MCF 10A (cell line): ENCODE data around the gene PRPH2. TPM values are rescaled to one million over a fixed set of nuclear protein-coding genes. Genes with fewer than 3 reads are reported as not detected.
A peak's percentile ranks its signal among the peaks of the same experiment; 100 is the strongest.

Experiments used
- BruUV-seq: library from RNA; stranded (reverse); fragments of 400-500 nt; replicated peaks from 2 replicates; lab custom pipeline; 2021; lab: Mats Ljungman, UMichigan
- CTCF ChIA-PET: fragments of 300-600 bp; sonication (Branson Sonifier 250); formaldehyde crosslinking; extraction: SDS; loops from one replicate; lab custom pipeline; 2021; ENCODE audit warnings: antibody characterized with exemption, inconsistent platforms; lab: Yijun Ruan, JAX
- POLR2A ChIA-PET: fragments of 300-600, 350-650 bp; sonication (Branson Sonifier 250); formaldehyde crosslinking; extraction: SDS; loops from one replicate; lab custom pipeline; 2020; ENCODE audit warnings: antibody characterized with exemption, inconsistent platforms; lab: Yijun Ruan, JAX
- DNase-seq: peaks from one replicate; pipeline ENCODE4 v3.0.0-alpha.2; 2018; ENCODE audit not compliant: unreplicated experiment
- H3K27ac Mint-ChIP-seq: one replicate; pipeline ENCODE4 v1.8.0; 2022; ENCODE audit warnings: mild to moderate bottlenecking, low read depth, mixed read lengths; ENCODE audit not compliant: unreplicated experiment
- H3K27me3 Mint-ChIP-seq: one replicate; pipeline ENCODE4 v1.8.0; 2022; ENCODE audit warnings: mixed read lengths; ENCODE audit not compliant: insufficient read depth, unreplicated experiment
- H3K36me3 Mint-ChIP-seq: one replicate; pipeline ENCODE4 v1.8.0; 2022; ENCODE audit warnings: mild to moderate bottlenecking, moderate library complexity, mixed read lengths; ENCODE audit not compliant: insufficient read depth, unreplicated experiment
- H3K4me1 Mint-ChIP-seq: one replicate; pipeline ENCODE4 v1.8.0; 2022; ENCODE audit warnings: mixed read lengths; ENCODE audit not compliant: insufficient read depth, unreplicated experiment
- H3K4me3 Mint-ChIP-seq: one replicate; pipeline ENCODE4 v1.8.0; 2022; ENCODE audit warnings: mild to moderate bottlenecking, moderate library complexity, mixed read lengths; ENCODE audit not compliant: unreplicated experiment
- H3K9me3 Mint-ChIP-seq: one replicate; pipeline ENCODE4 v1.8.0; 2022; ENCODE audit warnings: mixed read lengths; ENCODE audit not compliant: unreplicated experiment
- CTCF ChIP-seq: fragments of 200-600 bp; IDR thresholded peaks from one replicate; pipeline ENCODE4 v1.8.0; 2022; ENCODE audit warnings: antibody characterized with exemption, mild to moderate bottlenecking; ENCODE audit not compliant: unreplicated experiment
- intact Hi-C: fragments of 100-400 bp; cut with micrococcal nuclease; formaldehyde crosslinking; loops from 2 replicates; pipeline ENCODE4 v1.14.1; 2022
- total RNA-seq: library from RNA; stranded (reverse); gene quantifications from 2 replicates; pipeline ENCODE4 v1.2.3, GENCODE V29; 2022

PRPH2 gene
- total RNA-seq, 1 experiment from 2014 or later = not detected

GRCh38 chr6:42715871-42716270, 6.5 kb downstream of the PRPH2 start:
- no peak for DNase-seq
- TF ChIP-seq CTCF = no peak
- no peaks in the 10 kb centered on the region for H3K36me3 Mint-ChIP-seq
- H3K27ac Mint-ChIP-seq = no peak overlapping the region
- BruUV-seq = no TSS peak
- CTCF ChIA-PET = interaction anchor here (0.6 kb wide), 1 partner anchor 8 kb away, joined by 3 read pairs; no protein-coding TSS in a partner anchor
- peaks cover 6% of the 10 kb centered on the region for H3K4me1 Mint-ChIP-seq
- H3K4me3 Mint-ChIP-seq = no peak overlapping the region
- H3K9me3 Mint-ChIP-seq = peaks cover 11% of the 10 kb centered on the region
- POLR2A ChIA-PET = interaction anchor here (0.6 to 1.3 kb wide), 2 partner anchors 11 to 31 kb away, joined by 3 to 5 read pairs; no protein-coding TSS in a partner anchor
- intact Hi-C loops = no loop called here
- H3K27me3 Mint-ChIP-seq = peaks cover 7% of the 10 kb centered on the region

- no TSS peak for BruUV-seq
- CTCF ChIA-PET = interaction anchor here (0.7 to 1.1 kb wide), 3 partner anchors 8 to 14 kb away, joined by 3 to 5 read pairs (median 3); no protein-coding TSS in a partner anchor
- H3K27ac Mint-ChIP-seq = no peak overlapping the region
These were observed 8.2 kb downstream of the PRPH2 start for GRCh38 chr6:42714098-42714761.

GRCh38 chr6:42711930-42712329, 10.5 kb downstream of the PRPH2 start:
- Mint-ChIP-seq H3K27ac (no peak overlapping the region), H3K36me3 (no peaks in the 10 kb centered on the region), H3K27me3 (no peaks in the 10 kb centered on the region), H3K4me3 (no peak overlapping the region), H3K4me1 (peaks cover 6% of the 10 kb centered on the region), H3K9me3 (peaks cover 11% of the 10 kb centered on the region)
- ChIA-PET POLR2A (interaction anchor here (1.0 kb wide), 1 partner anchor 9 kb away, joined by 3 read pairs; no protein-coding TSS in a partner anchor), CTCF (interaction anchor here (0.8 kb wide), 1 partner anchor 14 kb away, joined by 3 read pairs; no protein-coding TSS in a partner anchor)
- no TSS peak for BruUV-seq
- no peak for DNase-seq
- no peak for TF ChIP-seq CTCF
- intact Hi-C loops = no loop called here

More at GRCh38 chr6:42714098-42714761, 8.2 kb downstream of the PRPH2 start:
- no peak for TF ChIP-seq CTCF
- DNase-seq = peak; percentile 30
- intact Hi-C loops = no loop called here
- H3K27me3 Mint-ChIP-seq = no peaks in the 10 kb centered on the region
- no peaks in the 10 kb centered on the region for H3K36me3 Mint-ChIP-seq
- no peak overlapping the region for H3K4me3 Mint-ChIP-seq
- peaks cover 11% of the 10 kb centered on the region for H3K9me3 Mint-ChIP-seq
- H3K4me1 Mint-ChIP-seq = peaks cover 6% of the 10 kb centered on the region
- POLR2A ChIA-PET = no interaction called here

- H3K36me3 Mint-ChIP-seq = no peaks in the 10 kb centered on the region
- H3K4me3 Mint-ChIP-seq = no peak overlapping the region
- TF ChIP-seq CTCF = no peak
- intact Hi-C loops = no loop called here
- peaks cover 11% of the 10 kb centered on the region for H3K9me3 Mint-ChIP-seq
- ChIA-PET POLR2A (no interaction called here), CTCF (interaction anchor here (0.5 kb wide), 1 partner anchor 38 kb away, joined by 3 read pairs; no protein-coding TSS in a partner anchor)
- no peaks in the 10 kb centered on the region for H3K27me3 Mint-ChIP-seq
- BruUV-seq = no TSS peak
- H3K4me1 Mint-ChIP-seq = peaks cover 6% of the 10 kb centered on the region
- no peak overlapping the region for H3K27ac Mint-ChIP-seq
- no peak for DNase-seq
These were observed 12.1 kb downstream of the PRPH2 start for GRCh38 chr6:42710316-42710715.
